GM12878 (cell line): ENCODE measurements around the gene LAMA5. TPM values are rescaled to one million over a fixed set of nuclear protein-coding genes. Genes with fewer than 3 reads are reported as not detected.

Experiments
- ATAC-seq: fragments of 200-7000 bp; cut with Tn5 transposase; 3 replicates; pipeline ENCODE4 v1.9.1; 2020; ENCODE audit warnings: mild to moderate bottlenecking, moderate library complexity
- BruUV-seq: library from RNA; stranded (reverse); fragments of 400-500 nt; replicated peaks from 2 replicates; lab custom pipeline; 2021; lab: Mats Ljungman, UMichigan
- CTCF ChIA-PET: fragments of 300-600 bp; sonication (Branson Sonifier 250); formaldehyde crosslinking; extraction: SDS; loops from one replicate; lab custom pipeline; 2021; ENCODE audit warnings: inconsistent platforms; lab: Yijun Ruan, JAX
- POLR2A ChIA-PET: fragments of 350-600 bp; formaldehyde crosslinking; extraction: SDS; loops from one replicate; lab custom pipeline; 2021; ENCODE audit warnings: inconsistent platforms; lab: Charles Lee
- RAD21 ChIA-PET: fragments of 300-600 bp; sonication (Branson Sonifier 250); formaldehyde crosslinking; loops from one replicate; lab custom pipeline; 2023; ENCODE audit warnings: antibody characterized with exemption; ENCODE audit not compliant: unreplicated experiment; lab: Charles Lee
- SMC1A ChIA-PET: fragments of 300-600 bp; sonication (Branson Sonifier 250); formaldehyde crosslinking; loops from one replicate; lab custom pipeline; 2023; ENCODE audit not compliant: unreplicated experiment, uncharacterized antibody; lab: Charles Lee
- DNase-seq: peaks from one replicate; pipeline ENCODE4 v3.0.0-alpha.2; 2011; ENCODE audit warnings: low read depth, low spot score
- FAIRE-seq: peaks from 3 replicates; lab custom pipeline; 2011; peaks lifted over from hg19 to GRCh38; lab: Jason Lieb, UNC
- H2AFZ ChIP-seq: 2 replicates; pipeline ENCODE4 v1.6.0; 2011; ENCODE audit warnings: low read depth, low read length, control low read depth; ENCODE audit not compliant: control insufficient read depth
- H3K27ac ChIP-seq: 2 replicates; pipeline ENCODE4 v1.5.1; 2011; ENCODE audit warnings: control low read depth; ENCODE audit not compliant: control insufficient read depth, insufficient read depth
- H3K27me3 ChIP-seq, 2 experiments: replicated peaks in 1 of 2; 2 replicates each; pipeline versions ENCODE4 v1.6.0 to v1.6.1; 2011; ENCODE audit warnings: low read length in 1 of 2; ENCODE audit not compliant: control insufficient read depth in 2 of 2, insufficient read depth in 2 of 2
- H3K36me3 ChIP-seq, 2 experiments: 2 replicates each; pipeline ENCODE4 v1.5.1; 2011; ENCODE audit warnings: low read length in 1 of 2; ENCODE audit not compliant: control insufficient read depth in 2 of 2, insufficient read depth in 2 of 2
- H3K4me1 ChIP-seq: 2 replicates; pipeline ENCODE4 v1.6.1; 2011; ENCODE audit warnings: mild to moderate bottlenecking, low read length, moderate library complexity, mixed read lengths; ENCODE audit not compliant: control insufficient read depth, insufficient read depth
- H3K4me2 ChIP-seq: 2 replicates; pipeline ENCODE4 v1.6.0; 2011; ENCODE audit warnings: control low read depth; ENCODE audit not compliant: control insufficient read depth, insufficient read depth
- H3K4me3 ChIP-seq: fragments of 200-600 bp; sonication (generic); 2 replicates; pipeline ENCODE4 v1.5.1; 2016
- H3K79me2 ChIP-seq: 2 replicates; pipeline ENCODE4 v1.6.0; 2011; ENCODE audit warnings: low read length; ENCODE audit not compliant: control insufficient read depth, insufficient read depth
- H3K9ac ChIP-seq: 2 replicates; pipeline ENCODE4 v1.8.0; 2011; ENCODE audit warnings: low read length, control low read depth, mixed read lengths; ENCODE audit not compliant: control insufficient read depth, insufficient read depth
- H3K9me3 ChIP-seq: replicated peaks from 3 replicates; pipeline ENCODE4 v1.5.1; 2011; ENCODE audit warnings: mild to moderate bottlenecking, low read length; ENCODE audit not compliant: control insufficient read depth, insufficient read depth
- H4K20me1 ChIP-seq: 2 replicates; pipeline ENCODE4 v1.6.0; 2011; ENCODE audit not compliant: control insufficient read depth, insufficient read depth
- CHD2 ChIP-seq: IDR thresholded peaks from 2 replicates; pipeline ENCODE4 v1.6.1; 2011; ENCODE audit warnings: low read depth, low read length, improper control_type of control experiment, borderline replicate concordance
- CHD4 ChIP-seq: fragments of 200-600 bp; sonication (generic); IDR thresholded peaks from 2 replicates; pipeline ENCODE4 v1.6.1; 2016; ENCODE audit warnings: mild to moderate bottlenecking
- E2F4 ChIP-seq: IDR thresholded peaks from 2 replicates; pipeline ENCODE4 v1.6.1; 2012; ENCODE audit warnings: low read depth, low read length, improper control_type of control experiment
- ELK1 ChIP-seq: IDR thresholded peaks from 2 replicates; pipeline ENCODE4 v1.6.1; 2012; ENCODE audit warnings: low read depth, low read length, improper control_type of control experiment
- IRF5 ChIP-seq: fragments of 450-650 bp; IDR thresholded peaks from 2 replicates; pipeline ENCODE4 v1.6.1; 2017; ENCODE audit warnings: borderline replicate concordance
- MEF2B ChIP-seq: fragments of 450-650 bp; IDR thresholded peaks from 2 replicates; pipeline ENCODE4 v1.6.1; 2018; ENCODE audit warnings: mild to moderate bottlenecking, moderate library complexity; ENCODE audit not compliant: partially characterized antibody, poor library complexity, severe bottlenecking
- SKIL ChIP-seq: fragments of 450-650 bp; IDR thresholded peaks from 2 replicates; pipeline ENCODE4 v1.6.1; 2017; ENCODE audit warnings: mild to moderate bottlenecking, low read depth, inconsistent platforms; ENCODE audit not compliant: poor library complexity, severe bottlenecking
- SRF ChIP-seq, 2 experiments: IDR thresholded peaks; 2 replicates each; pipeline ENCODE4 v1.6.1; 2011; ENCODE audit warnings: low read depth in 2 of 2, low read length in 2 of 2, mild to moderate bottlenecking in 1 of 2, moderate library complexity in 1 of 2
- TCF3 ChIP-seq: IDR thresholded peaks from 2 replicates; pipeline ENCODE4 v1.6.1; 2012; ENCODE audit warnings: low read depth, mild to moderate bottlenecking, low read length, borderline replicate concordance; ENCODE audit not compliant: insufficient read depth
- YBX1 ChIP-seq: fragments of 450-650 bp; IDR thresholded peaks from 2 replicates; pipeline ENCODE4 v1.6.1; 2016; ENCODE audit warnings: antibody characterized with exemption
- ZNF592 ChIP-seq: fragments of 450-650 bp; IDR thresholded peaks from 2 replicates; pipeline ENCODE4 v1.6.1; 2017; ENCODE audit warnings: mild to moderate bottlenecking, moderate library complexity
- WGBS: methylation state at CpG from one replicate; pipeline ENCODE4 v1.1.6; 2016; ENCODE audit warnings: low lambda C conversion rate; ENCODE audit not compliant: insufficient replicate concordance, insufficient coverage; ENCODE audit errors: missing lambda C conversion rate; 5-methylcytosine and 5-hydroxymethylcytosine counted together
- in situ Hi-C: fragments of 300-500 bp; cut with MboI; formaldehyde crosslinking; loops from 9 replicates; pipeline ENCODE4 v1.14.3; 2018; ENCODE audit warnings: mixed read lengths
- intact Hi-C: fragments of 100-400 bp; cut with micrococcal nuclease; formaldehyde crosslinking; loops from one replicate; pipeline ENCODE4 v1.14.2; 2022; ENCODE audit not compliant: unreplicated experiment
- polyA plus RNA-seq, 11 experiments: library from polyadenylated mRNA; depleted of rRNA in 4 of 11; unstranded in 6 of 11; stranded (reverse) in 5 of 11; fragments of >200 nt; fragmentation: Nextera tagmentation in 4 of 11; fragmentation: Illumina TruSeq in 1 of 11; extraction: Ambion mirVana in 4 of 11; extraction: Trizol in 1 of 11; gene quantifications; 1 replicate in 1 of 11; 2 replicates in 10 of 11; pipeline versions ENCODE4 v1.2.1 to v1.2.3, GENCODE V29; 2011 to 2016; ENCODE audit warnings: inconsistent platforms in 2 of 11, missing spikeins in 2 of 11, low read depth in 1 of 11
- total RNA-seq, 4 experiments: library from RNA; depleted of rRNA in 3 of 4; stranded (reverse); fragments of >200 nt in 3 of 4; fragmentation: Illumina TruSeq in 1 of 4; extraction: Trizol in 1 of 4; gene quantifications; 2 replicates each; pipeline versions ENCODE4 v1.2.1 to v1.2.3, GENCODE V29; 2013 to 2021

Gene LAMA5
- total and polyA plus RNA-seq, 10 of the 15 experiments (the other 5 are each of a cell fraction or from before 2014, with no cell fraction given) = 0.09 to 3.1 (median 1.6) TPM; not detected in 3

- TF ChIP-seq E2F4 (no peak), TCF3 (no peak)
Measured at GRCh38 chr20:62292108-62292507, 75.0 kb downstream of the LAMA5 start (continued).

GRCh38 chr20:62291251-62292066 lies 75.7 kb downstream of the LAMA5 start:
- Histone ChIP-seq H3K36me3 (peaks cover 9 to 10% of the 10 kb centered on the region in 2 experiments), H3K27ac (no peak overlapping the region), H3K4me3 (no peak overlapping the region), H3K4me1 (no peaks in the 10 kb centered on the region), H3K9me3 (no peaks in the 10 kb centered on the region), H3K4me2 (no peak overlapping the region), H4K20me1 (no peaks in the 10 kb centered on the region), H3K27me3 (no peaks in the 10 kb centered on the region), H2AFZ (no peak overlapping the region), H3K79me2 (no peaks in the 10 kb centered on the region), H3K9ac (no peak overlapping the region)
- POLR2A ChIA-PET = no interaction called here
- no TSS peak for BruUV-seq
- in situ Hi-C loops (no loop called here), intact Hi-C loops (no loop called here)
- 96% methylated on average over 25 of the region's 29 CpGs for WGBS
- ATAC-seq (no peak), FAIRE-seq (no peak), DNase-seq (no peak)
- SMC1A ChIA-PET = no interaction called here
- RAD21 ChIA-PET = no interaction called here
- CTCF ChIA-PET = no interaction called here
- no peak for TF ChIP-seq SKIL
- TF ChIP-seq YBX1 = no peak
- TF ChIP-seq CHD4 = no peak
- no peak for TF ChIP-seq ZNF592
- TF ChIP-seq MEF2B = no peak
- TF ChIP-seq CHD2 = no peak
- no peak for TF ChIP-seq IRF5
- TF ChIP-seq ELK1 = no peak
- TF ChIP-seq SRF (IDR thresholded peaks at IDR 0.05; ENCODE audit: low read depth in 2 of 2, low read length in 2 of 2) = no peak
